ENCODE measurements around the gene DNM3. TPM values are rescaled to one million over a fixed set of nuclear protein-coding genes. Genes with fewer than 3 reads are reported as not detected.

DNM3 gene
- total RNA-seq, 1 experiment from 2014 or later = 2.7 TPM

- no peaks in the 10 kb centered on the region for H3K27me3 Mint-ChIP-seq (ENCODE audit: low read depth)
- Histone ChIP-seq H3K79me1 (ENCODE audit: insufficient read depth, low read depth, low read length, poor library complexity, severe bottlenecking) (no peaks in the 10 kb centered on the region), H4K8ac (replicated peaks; ENCODE audit: insufficient read length, low read depth, low read length) (no peak overlapping the region), H3K18ac (ENCODE audit: insufficient read length, low read depth, low read length) (no peak overlapping the region), H4K20me1 (ENCODE audit: control insufficient read depth, insufficient read depth, insufficient read length) (no peaks in the 10 kb centered on the region), H3K27me3 (ENCODE audit: insufficient read depth, low read length) (no peaks in the 10 kb centered on the region), H2AK5ac (ENCODE audit: insufficient read length, low read length) (no peak overlapping the region), H3T11ph (ENCODE audit: low read length) (no peak overlapping the region), H3K4me1 (ENCODE audit: insufficient read depth, low read length) (0 out of 2 replicates have a peak, but pooled peaks cover 2% of the 10 kb centered on the region), H3K79me2 (ENCODE audit: insufficient read depth, low read length) (no peaks in the 10 kb centered on the region), H4K5ac (ENCODE audit: insufficient read length, low read depth, low read length) (no peak overlapping the region), H2BK20ac (ENCODE audit: low read depth, low read length, poor library complexity, severe bottlenecking) (no peak overlapping the region), H2BK15ac (ENCODE audit: low read depth, low read length) (no peak overlapping the region), H3K56ac (ENCODE audit: insufficient read length, low read depth, low read length) (no peak overlapping the region), H2BK12ac (ENCODE audit: insufficient read length, low read depth, low read length) (no peak overlapping the region), H3K9ac (ENCODE audit: extremely low read depth, insufficient read length, low read length) (no peak overlapping the region), H3K9me3 (ENCODE audit: control insufficient read depth, low read depth, low read length) (no peaks in the 10 kb centered on the region), H3K4me2 (ENCODE audit: insufficient read depth, insufficient read length, low read length) (no peak overlapping the region), H3K27ac (ENCODE audit: insufficient read length, low read depth, low read length) (no peak overlapping the region), H2AFZ (ENCODE audit: low read length) (no peak overlapping the region), H2BK5ac (ENCODE audit: insufficient read length, low read length) (no peak overlapping the region), H4K91ac (ENCODE audit: insufficient read length, low read depth, low read length) (no peak overlapping the region), H3K23me2 (ENCODE audit: insufficient read length, low read depth, low read length, poor library complexity, severe bottlenecking) (no peaks in the 10 kb centered on the region), H3K23ac (ENCODE audit: insufficient read length, low read depth, low read length) (no peak overlapping the region), H3K14ac (ENCODE audit: insufficient read depth, low read length) (no peak overlapping the region), H3K4ac (ENCODE audit: low read depth, low read length) (no peak overlapping the region), H2BK120ac (ENCODE audit: low read depth, low read length, poor library complexity, severe bottlenecking) (no peak overlapping the region)
- H3K9me3 Mint-ChIP-seq = no peaks in the 10 kb centered on the region
- no peak overlapping the region for H3K27ac Mint-ChIP-seq
- TF ChIP-seq CTCF (conservative IDR thresholded peaks at IDR 0.05) = no peak
- no peaks in the 10 kb centered on the region; a peak in 1 of 7 replicates for H3K36me3 Mint-ChIP-seq (ENCODE audit: insufficient read depth in 1 of 3, low read depth in 3 of 3)
- no peak overlapping the region for H3K4me3 Mint-ChIP-seq
- no peak for DNase-seq
- peaks cover 3% of the 10 kb centered on the region in 2 experiments; a peak in 3 of 4 replicates for H3K4me1 Mint-ChIP-seq
Measured at GRCh38 chr1:171852272-171852671, 11.0 kb downstream of the DNM3 start.
